Measurements from ENCODE around the gene FBXW9.

DNA sequence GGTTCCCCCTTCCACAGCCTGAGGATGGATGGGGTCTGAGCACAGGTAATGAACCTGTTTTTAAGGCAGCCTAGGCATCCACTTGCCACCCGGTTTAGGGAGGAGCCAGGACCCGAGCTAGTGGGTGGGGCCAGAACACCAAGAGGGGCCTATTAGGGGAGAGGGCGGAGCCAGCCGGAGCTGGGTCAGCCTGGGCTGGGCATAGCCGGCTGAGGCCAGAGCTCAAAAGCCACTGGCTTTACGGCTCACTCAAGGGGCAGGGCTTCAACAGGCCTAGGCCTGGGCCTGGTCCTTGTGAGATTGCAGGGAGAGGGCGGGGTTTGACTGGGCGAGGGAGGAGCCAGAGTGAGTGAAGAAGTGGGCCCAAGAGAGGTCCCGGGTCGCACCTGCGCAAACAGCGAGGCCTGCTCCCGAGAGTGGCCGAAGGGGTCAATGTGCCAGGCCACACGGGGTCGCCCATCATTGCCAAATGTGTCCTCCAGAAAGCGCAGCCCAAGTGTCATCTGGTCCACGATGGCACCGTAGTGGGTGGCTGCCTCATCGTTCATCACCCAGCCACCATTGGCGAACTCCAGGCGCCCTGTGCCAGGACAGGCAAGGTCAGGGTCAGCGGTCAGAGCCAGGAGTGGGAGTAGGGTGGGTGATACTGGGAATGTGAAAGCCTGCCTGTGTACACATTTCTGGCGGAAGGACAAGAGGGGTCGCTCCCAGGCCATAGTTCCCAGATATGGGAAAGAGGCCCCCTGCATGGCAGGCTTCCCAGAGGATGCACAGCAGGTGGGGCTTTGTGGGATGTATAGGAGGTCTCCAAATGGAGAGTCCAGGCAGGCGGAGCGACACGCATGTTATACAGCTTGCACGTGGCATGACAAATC, 31.8 kb downstream of the FBXW9 start:
- TF ChIP-seq, protein P1, sequence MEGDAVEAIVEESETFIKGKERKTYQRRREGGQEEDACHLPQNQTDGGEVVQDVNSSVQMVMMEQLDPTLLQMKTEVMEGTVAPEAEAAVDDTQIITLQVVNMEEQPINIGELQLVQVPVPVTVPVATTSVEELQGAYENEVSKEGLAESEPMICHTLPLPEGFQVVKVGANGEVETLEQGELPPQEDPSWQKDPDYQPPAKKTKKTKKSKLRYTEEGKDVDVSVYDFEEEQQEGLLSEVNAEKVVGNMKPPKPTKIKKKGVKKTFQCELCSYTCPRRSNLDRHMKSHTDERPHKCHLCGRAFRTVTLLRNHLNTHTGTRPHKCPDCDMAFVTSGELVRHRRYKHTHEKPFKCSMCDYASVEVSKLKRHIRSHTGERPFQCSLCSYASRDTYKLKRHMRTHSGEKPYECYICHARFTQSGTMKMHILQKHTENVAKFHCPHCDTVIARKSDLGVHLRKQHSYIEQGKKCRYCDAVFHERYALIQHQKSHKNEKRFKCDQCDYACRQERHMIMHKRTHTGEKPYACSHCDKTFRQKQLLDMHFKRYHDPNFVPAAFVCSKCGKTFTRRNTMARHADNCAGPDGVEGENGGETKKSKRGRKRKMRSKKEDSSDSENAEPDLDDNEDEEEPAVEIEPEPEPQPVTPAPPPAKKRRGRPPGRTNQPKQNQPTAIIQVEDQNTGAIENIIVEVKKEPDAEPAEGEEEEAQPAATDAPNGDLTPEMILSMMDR (conservative IDR thresholded peaks at IDR 0.05; ENCODE audit: low read length) = no peak
- TF ChIP-seq EZH2phosphoT487 (IDR thresholded peaks at IDR 0.05; ENCODE audit: borderline replicate concordance, low read depth, low read length) = no peak

All from OCI-LY7 (cell line).